Adipose tissue (tissue), 3 donors: Measurements from ENCODE around the gene TEX19. TPM values are rescaled to one million over a fixed set of nuclear protein-coding genes. Genes with fewer than 3 reads are reported as not detected.

Source experiments
- H3K27ac ChIP-seq: one replicate; pipeline ENCODE4 v1.5.1; 2013; ENCODE audit warnings: low read depth, low read length
- WGBS, 3 donors: extraction: QIAGEN DNeasy Blood & Tissue Kit; methylation state at CpG; one replicate each; pipeline ENCODE4 v1.1.7; 2013; 5-methylcytosine and 5-hydroxymethylcytosine counted together
- polyA plus RNA-seq, 3 donors: library from polyadenylated mRNA; stranded (reverse); fragments of 200-250 nt; gene quantifications; one replicate each; pipeline ENCODE4 v1.2.3, GENCODE V29; 2013
- donor health status: healthy with polysubstance abuse.
- donor health status: Bipolar disorder and iron deficiency.
- donor health status: healthy.

Gene TEX19
- polyA plus RNA-seq, 3 donors, result not detected

DNA sequence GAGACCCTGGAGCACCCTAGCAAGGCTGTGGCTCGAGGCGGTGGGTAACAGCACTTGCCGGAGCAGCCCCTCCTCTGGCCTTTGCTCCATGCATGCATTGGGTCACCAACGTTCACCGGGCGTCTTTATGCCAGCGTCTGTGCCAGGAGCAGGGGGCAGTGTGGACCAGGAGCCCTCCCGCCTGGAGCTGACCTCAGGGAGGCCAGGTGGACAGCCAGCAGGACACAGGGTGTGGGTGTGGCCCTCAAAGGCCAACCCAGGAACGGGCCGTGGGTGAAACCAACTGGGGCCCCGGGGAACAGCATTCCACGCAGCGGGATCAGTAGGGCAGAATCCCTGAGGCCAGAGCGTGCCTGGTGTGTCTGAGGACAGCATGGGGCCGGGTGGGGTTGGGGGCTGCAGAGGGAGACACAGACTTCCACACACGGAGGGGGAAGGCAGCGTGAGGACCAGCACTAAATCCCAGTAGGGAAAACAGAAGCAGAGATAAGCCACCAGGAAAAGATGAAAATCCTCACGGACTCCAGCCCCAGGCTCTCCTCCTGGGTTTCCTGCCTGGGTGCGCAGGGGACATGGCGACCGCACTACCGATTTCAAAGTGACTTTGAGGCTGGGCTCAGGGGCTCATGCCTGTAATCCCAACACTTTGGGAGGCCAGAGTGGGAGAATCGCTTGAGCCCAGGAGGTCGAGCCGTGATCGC lies 38.8 kb upstream of the TEX19 start:
- 64 to 76% (median 73%) methylated on average over 26 of the region's 26 CpGs for WGBS, 3 donors

DNA sequence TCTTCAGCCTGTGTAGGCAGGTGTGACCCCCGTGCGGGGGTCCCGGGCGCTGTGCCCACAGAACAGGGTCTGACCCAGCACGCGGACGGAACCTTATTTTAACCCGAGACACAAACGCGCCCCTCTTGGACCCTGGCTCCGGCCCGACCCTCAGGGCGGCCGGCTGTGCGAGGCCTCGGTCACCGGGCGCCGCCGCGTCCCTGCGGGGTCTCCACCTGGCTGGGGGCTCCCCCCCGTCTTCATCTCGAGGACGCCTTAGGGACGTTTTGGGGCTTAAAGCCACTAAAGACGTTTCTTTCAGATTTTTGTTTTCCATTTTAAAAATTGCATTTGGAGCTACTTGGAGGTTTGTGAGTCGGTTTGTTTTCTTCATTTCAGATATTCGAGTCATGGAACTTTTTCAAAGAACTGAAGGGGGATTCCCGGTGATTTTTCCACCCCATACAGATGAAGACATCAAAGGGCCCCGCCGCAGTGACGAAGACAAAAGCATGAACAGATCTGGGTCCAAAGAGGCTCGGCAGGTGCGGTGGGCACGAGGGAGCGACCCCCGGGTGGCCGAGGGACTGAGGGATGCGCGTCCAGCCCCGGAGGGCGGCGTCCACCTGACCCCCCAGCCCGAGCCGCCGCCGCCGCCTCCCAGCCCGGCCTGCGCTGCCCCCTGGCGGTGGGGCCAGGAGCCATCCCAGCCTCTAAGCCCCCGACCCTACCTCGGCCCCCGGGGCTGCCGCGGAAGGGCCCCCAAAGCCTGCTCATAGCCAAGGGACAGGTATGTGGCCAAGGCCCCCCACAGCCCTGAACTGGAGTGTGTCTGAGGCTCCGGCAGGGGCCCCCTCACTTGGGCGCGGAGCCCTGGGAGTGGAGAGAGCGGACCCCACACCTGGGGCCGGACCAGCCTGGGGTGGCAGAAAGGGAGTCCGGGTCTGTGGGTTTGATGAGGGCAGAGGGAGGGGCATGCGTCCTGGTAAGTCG lies 37.8 kb upstream of the TEX19 start:
- WGBS, 3 donors, result 44 to 49% (median 44%) methylated on average over 58 to 65 of the region's 65 CpGs
- H3K27ac ChIP-seq, result no peak overlapping the region

More for the DNA sequence above, 38.8 kb upstream of the TEX19 start:
- no peak overlapping the region for H3K27ac ChIP-seq

- no peak overlapping the region for H3K27ac ChIP-seq
- 62 to 69% (median 63%) methylated on average over 20 to 21 of the region's 21 CpGs for WGBS, 3 donors
Observed at GRCh38 chr17:82321947-82322466, 37.0 kb upstream of the TEX19 start.

GRCh38 chr17:82322526-82323453 lies 36.3 kb upstream of the TEX19 start:
- 78 to 88% (median 85%) methylated on average over 26 to 28 of the region's 28 CpGs for WGBS, 3 donors

DNA sequence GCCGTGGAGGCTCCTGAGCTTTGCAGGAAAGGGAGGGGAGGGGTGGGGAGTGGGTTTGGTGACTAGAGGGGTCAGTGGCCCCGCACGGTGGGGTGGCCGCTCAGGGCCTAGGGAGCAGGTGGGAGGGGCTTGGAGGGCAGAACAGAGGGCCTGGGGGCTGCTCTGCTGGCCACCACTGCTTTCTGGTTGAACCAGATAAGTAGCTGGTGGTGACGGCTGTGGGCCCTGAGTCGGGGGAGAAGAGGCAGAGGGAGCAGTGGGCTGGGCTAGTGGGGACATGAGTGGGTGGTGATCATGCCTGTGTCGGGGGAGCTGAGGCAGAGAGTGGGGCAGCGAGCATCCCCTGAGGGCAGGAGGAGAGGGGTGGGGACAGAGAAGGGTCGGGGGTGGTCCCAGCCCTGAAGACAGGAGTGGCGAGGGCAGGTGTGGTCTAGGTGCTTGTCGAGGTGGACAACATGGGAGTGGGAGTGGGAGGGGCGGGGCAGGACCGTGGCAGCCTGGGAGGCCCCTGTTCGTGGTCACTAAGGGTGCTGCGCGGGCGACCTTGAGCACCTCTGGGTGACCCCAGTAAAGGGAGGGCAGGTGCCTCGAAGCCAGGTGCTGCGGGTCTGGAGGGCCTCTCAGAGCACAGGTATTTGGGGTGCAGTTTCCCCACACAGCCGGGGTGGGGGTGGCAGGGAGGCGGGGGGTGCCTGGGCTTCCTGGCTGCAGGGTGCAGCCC lies 35.4 kb upstream of the TEX19 start:
- 69 to 74% (median 74%) methylated on average over 17 to 21 of the region's 21 CpGs for WGBS, 3 donors
- H3K27ac ChIP-seq, result no peak overlapping the region

More at GRCh38 chr17:82322526-82323453, 36.3 kb upstream of the TEX19 start:
- no peak overlapping the region for H3K27ac ChIP-seq

GRCh38 chr17:82324566-82325285 lies 34.3 kb upstream of the TEX19 start:
- H3K27ac ChIP-seq, result no peak overlapping the region
- WGBS, 3 donors, result 73 to 78% (median 76%) methylated on average over 25 of the region's 25 CpGs

- H3K27ac ChIP-seq, result no peak overlapping the region
- 89 to 91% (median 91%) methylated on average over 30 of the region's 30 CpGs for WGBS, 3 donors
Observed at GRCh38 chr17:82325286-82326180, 33.5 kb upstream of the TEX19 start.

- no peak overlapping the region for H3K27ac ChIP-seq
- WGBS, 3 donors, result 80 to 88% (median 87%) methylated on average over 15 of the region's 15 CpGs
Observed at GRCh38 chr17:82327289-82327688, 31.8 kb upstream of the TEX19 start.

DNA sequence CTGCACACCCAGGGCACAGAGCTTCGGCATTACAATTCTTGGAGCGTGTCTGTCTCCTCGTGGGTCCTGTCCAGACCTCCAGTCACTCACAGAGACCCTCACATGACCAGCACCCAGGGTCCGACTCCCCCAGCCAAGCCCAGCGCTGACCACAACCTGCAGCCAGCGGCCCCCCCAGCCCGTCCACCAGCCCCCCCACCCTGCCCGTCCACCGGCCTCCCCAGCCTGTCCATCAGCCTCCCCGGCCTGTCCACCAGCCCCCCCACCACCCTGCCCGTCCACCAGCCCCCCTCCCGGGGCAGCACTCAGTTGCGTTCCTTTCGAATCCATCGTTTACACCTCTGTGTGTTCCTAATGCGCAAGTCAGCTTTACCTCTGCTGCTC lies 31.3 kb upstream of the TEX19 start:
- WGBS, 3 donors, result 77 to 82% (median 81%) methylated on average over 15 to 16 of the region's 16 CpGs
- H3K27ac ChIP-seq, result no peak overlapping the region

- 47 to 82% (median 73%) methylated on average over 27 to 28 of the region's 28 CpGs for WGBS, 3 donors
- H3K27ac ChIP-seq, result no peak overlapping the region
Observed at GRCh38 chr17:82328141-82328993, 30.7 kb upstream of the TEX19 start.

DNA sequence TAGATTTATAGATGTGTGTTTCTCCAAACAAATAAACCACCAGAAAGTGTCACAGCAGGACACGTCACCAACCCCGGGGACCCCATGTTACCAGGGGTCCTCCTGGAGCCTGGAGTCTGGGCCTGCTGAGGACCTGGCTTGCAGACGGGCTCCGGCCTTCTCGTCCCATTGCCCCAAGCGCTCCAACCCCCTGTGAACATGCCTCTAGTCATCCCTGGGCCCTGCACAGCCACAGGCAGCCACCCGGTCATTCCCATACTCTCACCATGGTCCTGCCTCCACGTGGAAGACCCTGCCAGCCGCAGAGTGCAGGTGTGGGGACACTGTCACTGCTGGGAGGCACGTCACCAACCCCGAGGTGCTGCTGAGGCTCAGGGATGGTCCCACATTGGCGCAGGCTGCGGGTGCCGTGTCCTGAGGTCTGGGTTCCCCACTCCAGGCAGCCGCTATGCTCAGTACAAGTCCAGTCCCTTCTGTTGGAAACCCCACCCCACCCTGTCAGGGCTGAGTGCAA lies 30.0 kb upstream of the TEX19 start:
- 82 to 94% (median 90%) methylated on average over 15 of the region's 15 CpGs for WGBS, 3 donors

GRCh38 chr17:82329683-82330321 lies 29.2 kb upstream of the TEX19 start:
- 78 to 87% (median 84%) methylated on average over 18 to 19 of the region's 19 CpGs for WGBS, 3 donors
- H3K27ac ChIP-seq, result no peak overlapping the region

More for the DNA sequence above, 30.0 kb upstream of the TEX19 start:
- H3K27ac ChIP-seq, result no peak overlapping the region

GRCh38 chr17:82330322-82331239 lies 28.5 kb upstream of the TEX19 start:
- H3K27ac ChIP-seq, result no peak overlapping the region
- WGBS, 3 donors, result 44 to 52% (median 50%) methylated on average over 28 of the region's 28 CpGs
